ENCODE results near the gene RHOBTB3. TPM values are rescaled to one million over a fixed set of nuclear protein-coding genes. Genes with fewer than 3 reads are reported as not detected.
"Not testable (repeated sequence)": the region's sequence is repeated elsewhere in the genome, so short reads cannot be mapped to it uniquely, and the experiment has no call there.

Gene RHOBTB3
- total and polyA plus RNA-seq, 9 donors, result 52.8 to 221 (median 180) TPM

DNA sequence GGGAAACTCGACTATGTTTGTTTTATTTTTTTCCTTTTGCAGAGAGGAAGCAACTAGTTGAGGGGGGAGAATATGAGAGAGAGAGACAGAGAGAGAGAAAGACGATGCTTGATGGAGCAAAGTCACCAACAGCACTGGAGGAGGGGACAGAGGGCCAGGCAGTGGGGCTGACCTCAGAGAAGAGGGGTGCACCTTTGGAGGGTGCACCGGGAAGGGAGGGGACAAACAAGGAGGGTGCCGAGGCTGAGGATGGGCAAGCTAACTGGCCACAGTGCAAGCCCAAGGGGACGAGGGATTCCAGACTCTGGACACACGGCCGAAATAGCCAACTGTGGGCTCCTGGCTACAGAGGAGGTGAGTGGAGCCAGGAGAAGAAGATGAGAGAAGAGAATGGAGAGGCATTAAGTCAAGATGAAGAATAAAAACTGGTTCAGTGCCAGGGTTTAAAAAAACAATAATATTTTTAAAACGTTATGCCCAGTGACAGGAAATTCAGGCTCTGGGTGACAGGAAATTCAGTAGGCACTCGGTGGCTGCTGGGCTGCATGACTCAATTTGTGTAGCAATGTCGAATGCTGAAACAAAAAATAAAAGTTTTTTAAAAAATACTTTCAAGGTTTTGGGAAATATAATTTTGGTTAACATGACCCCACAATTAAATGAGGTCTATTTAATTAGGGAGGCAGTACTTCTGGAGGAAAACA lies 104.7 kb downstream of the RHOBTB3 start:
- Histone ChIP-seq H3K4me1 (ENCODE audit: insufficient read depth) (no peaks in the 10 kb centered on the region), H3K4me3 (no peak overlapping the region), H3K27me3 (no peaks in the 10 kb centered on the region), H3K9me3 (no peaks in the 10 kb centered on the region), H3K27ac (no peak overlapping the region), H3K36me3 (no peaks in the 10 kb centered on the region)
- no peak for TF ChIP-seq POLR2A (IDR thresholded peaks at IDR 0.05)
- TF ChIP-seq EP300 (IDR thresholded peaks at IDR 0.05), result no peak
- TF ChIP-seq, protein P1, sequence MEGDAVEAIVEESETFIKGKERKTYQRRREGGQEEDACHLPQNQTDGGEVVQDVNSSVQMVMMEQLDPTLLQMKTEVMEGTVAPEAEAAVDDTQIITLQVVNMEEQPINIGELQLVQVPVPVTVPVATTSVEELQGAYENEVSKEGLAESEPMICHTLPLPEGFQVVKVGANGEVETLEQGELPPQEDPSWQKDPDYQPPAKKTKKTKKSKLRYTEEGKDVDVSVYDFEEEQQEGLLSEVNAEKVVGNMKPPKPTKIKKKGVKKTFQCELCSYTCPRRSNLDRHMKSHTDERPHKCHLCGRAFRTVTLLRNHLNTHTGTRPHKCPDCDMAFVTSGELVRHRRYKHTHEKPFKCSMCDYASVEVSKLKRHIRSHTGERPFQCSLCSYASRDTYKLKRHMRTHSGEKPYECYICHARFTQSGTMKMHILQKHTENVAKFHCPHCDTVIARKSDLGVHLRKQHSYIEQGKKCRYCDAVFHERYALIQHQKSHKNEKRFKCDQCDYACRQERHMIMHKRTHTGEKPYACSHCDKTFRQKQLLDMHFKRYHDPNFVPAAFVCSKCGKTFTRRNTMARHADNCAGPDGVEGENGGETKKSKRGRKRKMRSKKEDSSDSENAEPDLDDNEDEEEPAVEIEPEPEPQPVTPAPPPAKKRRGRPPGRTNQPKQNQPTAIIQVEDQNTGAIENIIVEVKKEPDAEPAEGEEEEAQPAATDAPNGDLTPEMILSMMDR (IDR thresholded peaks at IDR 0.05), result no peak
- WGBS, 3 donors, result 63 to 70% (median 66%) methylated on average over 10 of the region's 10 CpGs
- intact Hi-C loops (cut with DNase I), result loop anchor here in 1 of 4 donors (5.0 kb wide), 1 partner anchor 49 kb away; no protein-coding TSS in a partner anchor
- DNase-seq, result no peak

DNA sequence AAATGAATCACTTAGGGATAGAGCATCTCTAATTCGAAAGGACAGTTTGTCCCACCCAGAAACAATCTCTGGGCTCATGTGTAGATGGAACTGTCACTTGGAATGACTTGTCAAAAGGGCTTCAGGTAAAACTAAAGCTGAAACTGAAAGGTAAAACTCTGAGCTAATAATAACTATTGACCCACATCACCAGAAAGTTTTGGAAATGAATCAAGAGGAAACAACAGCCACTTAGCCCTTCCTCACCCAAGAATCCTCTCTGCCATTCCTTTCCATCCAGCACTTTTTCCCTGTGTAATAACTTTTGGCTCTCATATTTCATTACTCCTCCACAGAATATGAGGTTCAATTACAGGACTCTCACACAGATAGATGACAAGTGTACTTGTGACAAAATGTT lies 105.4 kb downstream of the RHOBTB3 start:
- DNase-seq, result no peak
- Histone ChIP-seq H3K4me1 (ENCODE audit: insufficient read depth) (no peaks in the 10 kb centered on the region), H3K27me3 (no peaks in the 10 kb centered on the region), H3K27ac (no peak overlapping the region), H3K36me3 (no peaks in the 10 kb centered on the region), H3K4me3 (no peak overlapping the region), H3K9me3 (no peaks in the 10 kb centered on the region)
- TF ChIP-seq, protein P1 (IDR thresholded peaks at IDR 0.05), result no peak
- TF ChIP-seq EP300 (IDR thresholded peaks at IDR 0.05) (no peak), POLR2A (IDR thresholded peaks at IDR 0.05) (no peak)
- WGBS, 3 donors, result 92 to 100% (median 93%) methylated on average over 1 of the region's 1 CpG
- intact Hi-C loops (cut with DNase I), result loop anchor here in 1 of 4 donors (5.0 kb wide), 1 partner anchor 49 kb away; no protein-coding TSS in a partner anchor

DNA sequence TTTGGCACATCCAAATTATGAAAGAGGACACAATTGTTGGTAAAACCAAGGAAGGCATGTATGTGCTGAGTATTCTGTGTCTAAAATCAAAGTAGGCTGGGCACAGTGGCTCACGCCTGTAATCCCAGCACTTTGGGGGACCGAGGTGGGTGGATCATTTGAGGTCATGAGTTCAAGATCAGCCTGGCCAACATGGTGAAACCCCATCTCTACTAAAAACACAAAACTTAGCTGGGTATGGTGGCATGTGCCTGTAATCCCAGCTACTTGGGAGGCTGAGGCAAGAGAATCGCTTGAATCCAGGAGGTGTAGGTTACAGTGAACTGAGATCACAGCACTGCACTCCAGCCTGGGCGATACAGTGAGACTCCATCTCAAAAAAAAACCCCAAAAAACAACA lies 105.8 kb downstream of the RHOBTB3 start:
- H3K4me3 ChIP-seq; H3K36me3 ChIP-seq; H3K27ac ChIP-seq; H3K4me1 ChIP-seq (ENCODE audit: insufficient read depth); H3K9me3 ChIP-seq; DNase-seq; H3K27me3 ChIP-seq: not testable (repeated sequence)
- 92 to 95% (median 93%) methylated on average over 4 of the region's 4 CpGs for WGBS, 3 donors
- intact Hi-C loops (cut with DNase I), result loop anchor here in 1 of 4 donors (5.0 kb wide), 1 partner anchor 50 kb away; no protein-coding TSS in a partner anchor

DNA sequence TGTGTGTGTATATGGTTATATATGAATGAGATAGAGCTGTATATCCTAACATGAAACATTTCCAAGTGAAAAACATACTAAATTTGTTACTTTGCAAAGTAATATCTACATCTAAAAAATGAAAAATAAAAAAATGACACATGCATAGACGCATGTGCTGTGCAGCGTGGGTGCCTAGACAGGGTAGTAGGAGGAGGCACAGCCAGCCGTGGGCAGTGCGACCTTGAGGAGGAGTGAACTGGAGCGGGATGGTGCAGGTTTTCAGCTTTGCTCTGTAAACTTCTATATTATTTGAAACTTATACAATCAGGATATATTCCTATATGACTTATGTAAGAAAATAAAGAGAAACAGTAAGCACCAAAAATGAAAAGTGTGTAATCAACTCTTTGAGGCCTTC lies 106.4 kb downstream of the RHOBTB3 start:
- TF ChIP-seq POLR2A (IDR thresholded peaks at IDR 0.05) (no peak), EP300 (IDR thresholded peaks at IDR 0.05) (no peak)
- TF ChIP-seq, protein P1 (IDR thresholded peaks at IDR 0.05), result no peak
- Histone ChIP-seq H3K27ac (no peak overlapping the region), H3K9me3 (no peaks in the 10 kb centered on the region), H3K36me3 (no peaks in the 10 kb centered on the region), H3K4me1 (ENCODE audit: insufficient read depth) (no peaks in the 10 kb centered on the region), H3K27me3 (no peaks in the 10 kb centered on the region), H3K4me3 (no peak overlapping the region)
- DNase-seq, result no peak
- intact Hi-C loops (cut with DNase I), result loop anchor here in 1 of 4 donors (5.0 kb wide), 1 partner anchor 50 kb away; no protein-coding TSS in a partner anchor
- 77 to 86% (median 82%) methylated on average over 5 of the region's 5 CpGs for WGBS, 3 donors

DNA sequence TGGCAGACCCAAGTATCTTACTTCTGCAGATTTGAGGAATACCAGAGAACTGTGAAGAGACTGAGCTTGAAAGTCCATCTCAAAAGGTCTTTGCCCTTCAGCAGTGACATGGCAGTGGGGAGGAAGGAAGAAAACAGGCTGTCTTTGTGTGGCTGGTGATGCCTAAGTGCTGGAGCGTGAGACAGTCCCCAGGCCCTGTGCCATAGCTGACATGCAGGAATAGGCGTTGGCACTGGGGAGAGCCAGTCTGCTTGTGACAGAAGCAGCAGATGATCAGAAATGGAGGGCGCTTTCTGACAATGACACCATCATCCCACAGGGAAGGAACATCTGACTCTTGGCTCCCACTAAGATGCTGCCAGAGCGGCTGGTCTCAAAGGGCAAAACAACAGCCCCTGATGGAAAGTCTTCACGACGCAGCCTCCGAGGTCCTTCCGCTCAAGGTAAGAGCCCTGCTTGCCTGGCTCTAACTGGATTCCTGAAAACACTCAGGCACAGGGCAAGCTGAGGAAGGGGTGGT lies 106.9 kb downstream of the RHOBTB3 start:
- Histone ChIP-seq H3K4me1 (ENCODE audit: insufficient read depth) (no peaks in the 10 kb centered on the region), H3K27ac (no peak overlapping the region), H3K36me3 (no peaks in the 10 kb centered on the region), H3K27me3 (no peaks in the 10 kb centered on the region), H3K9me3 (no peaks in the 10 kb centered on the region), H3K4me3 (no peak overlapping the region)
- TF ChIP-seq POLR2A (IDR thresholded peaks at IDR 0.05) (no peak), EP300 (IDR thresholded peaks at IDR 0.05) (no peak)
- TF ChIP-seq, protein P1 (IDR thresholded peaks at IDR 0.05), result no peak
- WGBS, 3 donors, result 89 to 98% (median 96%) methylated on average over 8 of the region's 8 CpGs
- no peak for DNase-seq
- intact Hi-C loops (cut with DNase I), result loop anchor here in 1 of 4 donors (5.0 kb wide), 1 partner anchor 51 kb away; no protein-coding TSS in a partner anchor
